ENCODE results near the gene PDHA1. TPM values are rescaled to one million over a fixed set of nuclear protein-coding genes. Genes with fewer than 3 reads are reported as not detected.

Gene PDHA1
- total RNA-seq, 1 experiment from 2014 or later: 214 TPM

- peaks cover 82 to 88% of the 10 kb centered on the region in 2 experiments for H3K9me3 Mint-ChIP-seq
- no peak overlapping the region for H3K14ac ChIP-seq (ENCODE audit: insufficient read depth, low read length)
These were observed 8.6 kb upstream of the PDHA1 start for GRCh38 chrX:19334945-19335626.

More at GRCh38 chrX:19334945-19335626, 8.6 kb upstream of the PDHA1 start:
- H3K9me3 ChIP-seq (ENCODE audit: control insufficient read depth, low read depth, low read length): peaks cover 57% of the 10 kb centered on the region
- TF ChIP-seq CTCF (conservative IDR thresholded peaks at IDR 0.05): peak; percentile 88
- no peak overlapping the region for H4K8ac ChIP-seq (replicated peaks; ENCODE audit: insufficient read length, low read depth, low read length)
- H3K79me2 ChIP-seq (ENCODE audit: insufficient read depth, low read length): no peaks in the 10 kb centered on the region
- Mint-ChIP-seq H3K4me1 (peaks cover 3 to 9% of the 10 kb centered on the region in 2 experiments; a peak in 2 of 4 replicates), H3K4me3 (no peak overlapping the region), H3K36me3 (ENCODE audit: insufficient read depth in 1 of 3, low read depth in 3 of 3) (peaks cover 8 to 20% (median 13%) of the 10 kb centered on the region in 3 experiments), H3K27me3 (ENCODE audit: low read depth) (peaks cover 7% of the 10 kb centered on the region), H3K27ac (no peak overlapping the region)
- H2AFZ ChIP-seq (ENCODE audit: low read length): no peak overlapping the region
- H2BK12ac ChIP-seq (ENCODE audit: insufficient read length, low read depth, low read length): no peak overlapping the region
- no peak overlapping the region for H3K9ac ChIP-seq (ENCODE audit: extremely low read depth, insufficient read length, low read length)
- no peak overlapping the region for H3K27ac ChIP-seq (ENCODE audit: insufficient read length, low read depth, low read length)
- H2AK5ac ChIP-seq (ENCODE audit: insufficient read length, low read length): no peak overlapping the region
- H2BK120ac ChIP-seq (ENCODE audit: low read depth, low read length, poor library complexity, severe bottlenecking): no peak overlapping the region
- WGBS (ENCODE audit: extremely low coverage, insufficient read length, low lambda C conversion rate): no CpG with 5 or more reads among the region's 16 CpGs
- no peak overlapping the region for H4K5ac ChIP-seq (ENCODE audit: insufficient read length, low read depth, low read length)
- peak; percentile 35 for DNase-seq
- H4K91ac ChIP-seq (ENCODE audit: insufficient read length, low read depth, low read length): no peak overlapping the region
- H2BK20ac ChIP-seq (ENCODE audit: low read depth, low read length, poor library complexity, severe bottlenecking): no peak overlapping the region
- no peaks in the 10 kb centered on the region for H3K23me2 ChIP-seq (ENCODE audit: insufficient read length, low read depth, low read length, poor library complexity, severe bottlenecking)
- H3K4ac ChIP-seq (ENCODE audit: low read depth, low read length): no peak overlapping the region
- H2BK15ac ChIP-seq (ENCODE audit: low read depth, low read length): no peak overlapping the region
- no peak overlapping the region for H3K23ac ChIP-seq (ENCODE audit: insufficient read length, low read depth, low read length)
- H3K27me3 ChIP-seq (ENCODE audit: insufficient read depth, low read length): no peaks in the 10 kb centered on the region
- H4K20me1 ChIP-seq (ENCODE audit: control insufficient read depth, insufficient read depth, insufficient read length): no peaks in the 10 kb centered on the region
- H3K4me2 ChIP-seq (ENCODE audit: insufficient read depth, insufficient read length, low read length): no peak overlapping the region
- no peak overlapping the region for H3K56ac ChIP-seq (ENCODE audit: insufficient read length, low read depth, low read length)
- no peaks in the 10 kb centered on the region for H3K4me1 ChIP-seq (ENCODE audit: insufficient read depth, low read length)
- no peak overlapping the region for H3K18ac ChIP-seq (ENCODE audit: insufficient read length, low read depth, low read length)
- H2BK5ac ChIP-seq (ENCODE audit: insufficient read length, low read length): no peak overlapping the region
- no peak overlapping the region for H3T11ph ChIP-seq (ENCODE audit: low read length)
- H3K79me1 ChIP-seq (ENCODE audit: insufficient read depth, low read depth, low read length, poor library complexity, severe bottlenecking): no peaks in the 10 kb centered on the region

Measured in H9 (cell line).